Pancreas (tissue), 10 donors: ENCODE results near the gene NR4A3. TPM values are rescaled to one million over a fixed set of nuclear protein-coding genes. Genes with fewer than 3 reads are reported as not detected.

Source experiments
- ATAC-seq, 4 donors: fragments of 200-7000 bp; cut with Tn5 transposase; one replicate each; pipeline versions ENCODE4 v1.8.0 to v1.9.1; 2020; ENCODE audit warnings: mild to moderate bottlenecking in 4 of 4, moderate library complexity in 4 of 4
- DNase-seq, 6 donors: peaks; one replicate each; pipeline ENCODE4 v3.0.0-alpha.2; 2020
- FAIRE-seq: peaks from 2 replicates; lab custom pipeline; 2012; peaks lifted over from hg19 to GRCh38; lab: Jason Lieb, UNC
- H3K27ac ChIP-seq, 4 donors: fragments of 200-600 bp; sonication (generic); 1 replicate in 3 of 4; 2 replicates in 1 of 4; pipeline versions ENCODE4 v1.5.0 to v1.8.0; 2020
- H3K27me3 ChIP-seq, 4 donors: fragments of 200-600 bp; one replicate each; pipeline ENCODE4 v1.8.0; 2021
- H3K36me3 ChIP-seq, 3 donors: fragments of 200-600 bp; sonication (generic) in 1 of 3; one replicate each; pipeline versions ENCODE4 v1.5.0 to v1.8.0; 2020 to 2021
- H3K4me1 ChIP-seq, 3 donors: fragments of 200-600 bp; one replicate each; pipeline ENCODE4 v1.8.0; 2021
- H3K4me3 ChIP-seq, 4 donors: fragments of 200-600 bp; sonication (generic) in 2 of 4; one replicate each; pipeline versions ENCODE4 v1.5.0 to v1.8.0; 2020 to 2021
- H3K9me3 ChIP-seq, 4 donors: fragments of 200-600 bp; one replicate each; pipeline ENCODE4 v1.8.0; 2021
- CTCF ChIP-seq, 4 donors: fragments of 200-600 bp; sonication (generic) in 3 of 4; IDR thresholded peaks; one replicate each; pipeline versions ENCODE4 v1.5.0 to v1.8.0; 2021; ENCODE audit warnings: antibody characterized with exemption in 4 of 4
- WGBS, 2 donors: extraction: QIAGEN DNeasy Blood & Tissue Kit; methylation state at CpG; one replicate each; pipeline ENCODE4 v1.1.7; 2013; 5-methylcytosine and 5-hydroxymethylcytosine counted together
- intact Hi-C, 3 donors: fragments of 100-400 bp; cut with DNase I; formaldehyde crosslinking; loops; one replicate each; pipeline versions ENCODE4 v1.11.1 to v1.14.2; 2022
- polyA plus RNA-seq, 2 donors: library from polyadenylated mRNA; stranded (reverse); fragments of 200-250 nt; gene quantifications; one replicate each; pipeline ENCODE4 v1.2.3, GENCODE V29; 2013
- total RNA-seq, 6 donors: library from RNA; stranded (reverse); fragmentation: NEBNext Ultra II Directional in 4 of 6; extraction: Animal tissue kit (Norgen Biotek cat#: 25700) in 4 of 6; gene quantifications; one replicate each; pipeline versions ENCODE4 v1.2.1 to v1.2.4, GENCODE V29; 2021 to 2023
- donor health status: healthy with polysubstance abuse.
- donor health status: DM: no; HTN: no; CAD: no; lungs with moderate emphysema.
- donor health status: DM: no; HTN: no; CAD: no.
- donor health status: control.
- donor health status: control.
- donor health status: Bipolar disorder and iron deficiency.
- donor health status: DM: yes; HTN: yes; CAD: no.
- donor health status: DM: no; HTN: no; CAD: no.
- donor health status: DM: no; HTN: no; CAD: no.
- donor health status: DM: yes; HTN: yes; CAD: no.

Gene NR4A3
- total and polyA plus RNA-seq, 8 donors = 0.41 to 3.8 (median 1.5) TPM

GRCh38 chr9:99870126-99870525 is 48.4 kb downstream of the NR4A3 start:
- no peak for FAIRE-seq
- Histone ChIP-seq H3K4me1 (no peaks in the 10 kb centered on the region), H3K9me3 (no peaks in the 10 kb centered on the region), H3K36me3 (no peaks in the 10 kb centered on the region), H3K27ac (no peak overlapping the region), H3K27me3 (no peaks in the 10 kb centered on the region), H3K4me3 (no peak overlapping the region)
- TF ChIP-seq CTCF (IDR thresholded peaks at IDR 0.05) = no peak
- ATAC-seq = no peak
- no peak for DNase-seq
- intact Hi-C loops = no loop called here
- 87 to 88% methylated on average over 5 of the region's 5 CpGs for WGBS, 2 donors

- TF ChIP-seq CTCF (IDR thresholded peaks at IDR 0.05) = no peak
- DNase-seq (no peak), FAIRE-seq (no peak), ATAC-seq (no peak)
- WGBS, 2 donors = 93 to 94% methylated on average over 3 of the region's 3 CpGs
- Histone ChIP-seq H3K9me3 (no peaks in the 10 kb centered on the region), H3K4me1 (no peaks in the 10 kb centered on the region), H3K27ac (no peak overlapping the region), H3K36me3 (no peaks in the 10 kb centered on the region), H3K4me3 (no peak overlapping the region), H3K27me3 (no peaks in the 10 kb centered on the region)
- intact Hi-C loops = no loop called here
Measured at GRCh38 chr9:99873531-99873930, 51.8 kb downstream of the NR4A3 start.

- no peak for FAIRE-seq
- ATAC-seq = no peak
- H3K4me1 ChIP-seq = no peaks in the 10 kb centered on the region
Measured at GRCh38 chr9:99873943-99874584, 52.4 kb downstream of the NR4A3 start.

GRCh38 chr9:99876190-99876589 is 54.5 kb downstream of the NR4A3 start:
- ATAC-seq (no peak), FAIRE-seq (no peak), DNase-seq (no peak)
- H3K27me3 ChIP-seq = no peaks in the 10 kb centered on the region
- H3K27ac ChIP-seq = no peak overlapping the region
- WGBS, 2 donors = 98 to 100% methylated on average over 2 of the region's 2 CpGs
- no peaks in the 10 kb centered on the region for H3K36me3 ChIP-seq
- no peak overlapping the region for H3K4me3 ChIP-seq
- intact Hi-C loops = no loop called here
- H3K9me3 ChIP-seq = no peaks in the 10 kb centered on the region
- H3K4me1 ChIP-seq = no peaks in the 10 kb centered on the region
- TF ChIP-seq CTCF (IDR thresholded peaks at IDR 0.05) = no peak

More at GRCh38 chr9:99873943-99874584, 52.4 kb downstream of the NR4A3 start:
- H3K9me3 ChIP-seq = no peaks in the 10 kb centered on the region
- no peak for TF ChIP-seq CTCF (IDR thresholded peaks at IDR 0.05)
- no peaks in the 10 kb centered on the region for H3K36me3 ChIP-seq
- no peak for DNase-seq
- intact Hi-C loops = no loop called here
- 94% methylated on average over 4 of the region's 4 CpGs for WGBS, 2 donors
- no peak overlapping the region for H3K4me3 ChIP-seq
- no peak overlapping the region for H3K27ac ChIP-seq
- no peaks in the 10 kb centered on the region for H3K27me3 ChIP-seq

GRCh38 chr9:99878651-99879050 is 57.0 kb downstream of the NR4A3 start:
- Histone ChIP-seq H3K27me3 (no peaks in the 10 kb centered on the region), H3K4me3 (no peak overlapping the region), H3K36me3 (no peaks in the 10 kb centered on the region), H3K27ac (no peak overlapping the region), H3K9me3 (no peaks in the 10 kb centered on the region), H3K4me1 (no peaks in the 10 kb centered on the region)
- intact Hi-C loops = no loop called here
- ATAC-seq (no peak), DNase-seq (no peak), FAIRE-seq (no peak)
- 80 to 81% methylated on average over 2 of the region's 2 CpGs for WGBS, 2 donors
- no peak for TF ChIP-seq CTCF (IDR thresholded peaks at IDR 0.05)
